HFFc6 (cell line): ENCODE data around the gene PTPRD. TPM values are rescaled to one million over a fixed set of nuclear protein-coding genes. Genes with fewer than 3 reads are reported as not detected.

Experiments used
- DNase-seq: peaks from one replicate; pipeline ENCODE4 v3.0.0-alpha.2; 2018
- H3K27ac Mint-ChIP-seq: 2 replicates; pipeline ENCODE4 v1.8.0; 2020; ENCODE audit warnings: mild to moderate bottlenecking, mixed read lengths
- H3K27me3 Mint-ChIP-seq: 2 replicates; pipeline ENCODE4 v1.8.0; 2021; ENCODE audit warnings: mild to moderate bottlenecking, moderate library complexity, mixed read lengths; ENCODE audit not compliant: insufficient read depth
- H3K36me3 Mint-ChIP-seq: 2 replicates; pipeline ENCODE4 v1.8.0; 2021; ENCODE audit warnings: low read depth, mixed read lengths
- H3K4me1 Mint-ChIP-seq: 2 replicates; pipeline ENCODE4 v1.8.0; 2020; ENCODE audit warnings: low read depth, mixed read lengths
- H3K4me3 Mint-ChIP-seq: 2 replicates; pipeline ENCODE4 v1.8.0; 2020; ENCODE audit warnings: mild to moderate bottlenecking, moderate library complexity, mixed read lengths
- H3K9me3 Mint-ChIP-seq: 2 replicates; pipeline ENCODE4 v1.8.0; 2020; ENCODE audit warnings: mild to moderate bottlenecking, mixed read lengths
- CTCF ChIP-seq: fragments of 200-600 bp; sonication (generic); IDR thresholded peaks from 2 replicates; pipeline ENCODE4 v1.5.0; 2021; ENCODE audit warnings: antibody characterized with exemption, mild to moderate bottlenecking
- total RNA-seq, 6 experiments: library from RNA; stranded (reverse); fragmentation: NEBNext Ultra II Directional; extraction: Animal tissue kit (Norgen Biotek cat#: 25700); gene quantifications; 2 replicates in 1 of 6; 3 replicates in 5 of 6; pipeline ENCODE4 v1.2.3, GENCODE V29; 2021

PTPRD gene
- total RNA-seq, 6 experiments from 2014 or later: not detected

- Mint-ChIP-seq H3K27ac (no peak overlapping the region), H3K4me3 (no peak overlapping the region), H3K36me3 (peaks cover 3% of the 10 kb centered on the region; the same call in 1 of the 2 replicates), H3K27me3 (no peaks in the 10 kb centered on the region), H3K9me3 (peaks cover 30% of the 10 kb centered on the region), H3K4me1 (no peaks in the 10 kb centered on the region)
- no peak for DNase-seq
- TF ChIP-seq CTCF: no peak
Observed at GRCh38 chr9:9615086-9615485, 997.7 kb downstream of the PTPRD start.

GRCh38 chr9:9614607-9615006, 998.2 kb downstream of the PTPRD start:
- no peak overlapping the region for H3K4me3 Mint-ChIP-seq
- DNase-seq: no peak
- peaks cover 30% of the 10 kb centered on the region for H3K9me3 Mint-ChIP-seq
- H3K4me1 Mint-ChIP-seq: no peaks in the 10 kb centered on the region
- H3K27me3 Mint-ChIP-seq: no peaks in the 10 kb centered on the region
- H3K27ac Mint-ChIP-seq: no peak overlapping the region
- peaks cover 3% of the 10 kb centered on the region; the same call in 1 of the 2 replicates for H3K36me3 Mint-ChIP-seq
- TF ChIP-seq CTCF: no peak

- Mint-ChIP-seq H3K27ac (no peak overlapping the region), H3K36me3 (peaks cover 3% of the 10 kb centered on the region; the same call in 1 of the 2 replicates), H3K9me3 (peaks cover 27% of the 10 kb centered on the region), H3K27me3 (no peaks in the 10 kb centered on the region), H3K4me3 (no peak overlapping the region), H3K4me1 (no peaks in the 10 kb centered on the region)
- TF ChIP-seq CTCF: no peak
- DNase-seq: no peak
Observed at GRCh38 chr9:9612755-9613154, 1000.0 kb downstream of the PTPRD start.

GRCh38 chr9:9612270-9612669, 1000.5 kb downstream of the PTPRD start:
- H3K36me3 Mint-ChIP-seq: peaks cover under 1% of the 10 kb centered on the region; the same call in 1 of the 2 replicates
- peaks cover 23% of the 10 kb centered on the region for H3K9me3 Mint-ChIP-seq
- no peaks in the 10 kb centered on the region for H3K27me3 Mint-ChIP-seq
- no peak overlapping the region for H3K4me3 Mint-ChIP-seq
- no peaks in the 10 kb centered on the region for H3K4me1 Mint-ChIP-seq
- TF ChIP-seq CTCF: no peak
- DNase-seq: no peak
- no peak overlapping the region for H3K27ac Mint-ChIP-seq

GRCh38 chr9:9605681-9606080, 1007.1 kb downstream of the PTPRD start:
- no peak for TF ChIP-seq CTCF
- H3K27me3 Mint-ChIP-seq: no peaks in the 10 kb centered on the region
- no peaks in the 10 kb centered on the region for H3K36me3 Mint-ChIP-seq
- no peak for DNase-seq
- no peak overlapping the region for H3K4me3 Mint-ChIP-seq
- no peaks in the 10 kb centered on the region for H3K4me1 Mint-ChIP-seq
- peaks cover 4% of the 10 kb centered on the region for H3K9me3 Mint-ChIP-seq
- H3K27ac Mint-ChIP-seq: no peak overlapping the region

- peaks cover 6% of the 10 kb centered on the region; the same call in 1 of the 2 replicates for H3K9me3 Mint-ChIP-seq
- TF ChIP-seq CTCF: no peak
- no peak overlapping the region for H3K4me3 Mint-ChIP-seq
- H3K4me1 Mint-ChIP-seq: no peaks in the 10 kb centered on the region
- no peaks in the 10 kb centered on the region for H3K36me3 Mint-ChIP-seq
- no peak for DNase-seq
- no peaks in the 10 kb centered on the region for H3K27me3 Mint-ChIP-seq
- no peak overlapping the region for H3K27ac Mint-ChIP-seq
Observed at GRCh38 chr9:9603345-9603744, 1009.5 kb downstream of the PTPRD start.
